T-cell (primary cell): ENCODE results near the gene TPRA1. TPM values are rescaled to one million over a fixed set of nuclear protein-coding genes. Genes with fewer than 3 reads are reported as not detected.

Source experiments
- ATAC-seq, 4 experiments: fragments of 200-7000 bp in 3 of 4; fragments of 150-1000 bp in 1 of 4; cut with Tn5 transposase; replicated peaks in 1 of 4; 1 replicate in 3 of 4; 2 replicates in 1 of 4; pipeline ENCODE4 v1.10.0; 2021; ENCODE audit warnings: moderate library complexity in 3 of 4, mild to moderate bottlenecking in 2 of 4, moderate number of reproducible peaks in 1 of 4
- CTCF ChIA-PET, 2 donors: fragments of 300-600 bp; sonication (Branson Sonifier 250); formaldehyde crosslinking; loops; one replicate each; lab custom pipeline; 2022; ENCODE audit warnings: antibody characterized with exemption in 2 of 2; lab: Charles Lee
- POLR2A ChIA-PET, 2 donors: fragments of 300-600 bp; sonication (Branson Sonifier 250); formaldehyde crosslinking; loops; one replicate each; lab custom pipeline; 2022; ENCODE audit warnings: antibody characterized with exemption in 2 of 2; lab: Charles Lee
- DNase-seq, 35 experiments: peaks; one replicate each; pipeline versions ENCODE4 v3.0.0 to v3.0.0-alpha.2; 2013 to 2023
- H3K27ac ChIP-seq: one replicate; pipeline ENCODE4 v1.5.1; 2013; ENCODE audit warnings: low read length
- H3K27me3 ChIP-seq, 2 experiments: replicated peaks in 1 of 2; 1 replicate in 1 of 2; 2 replicates in 1 of 2; pipeline versions ENCODE4 v1.6.1 to v1.7.0; 2013; ENCODE audit warnings: low read length in 1 of 2, mixed read lengths in 1 of 2; ENCODE audit not compliant: control insufficient read depth in 2 of 2, insufficient read depth in 2 of 2; ENCODE audit errors: extremely low read depth in 1 of 2
- H3K36me3 ChIP-seq, 2 donors: 1 replicate in 1 of 2; 2 replicates in 1 of 2; pipeline versions ENCODE4 v1.6.1 to v1.7.0; 2013; ENCODE audit warnings: low read length in 1 of 2; ENCODE audit not compliant: control insufficient read depth in 2 of 2, insufficient read depth in 1 of 2; ENCODE audit errors: extremely low read depth in 1 of 2
- H3K4me1 ChIP-seq, 2 experiments: 1 replicate in 1 of 2; 2 replicates in 1 of 2; pipeline versions ENCODE4 v1.6.1 to v1.7.0; 2013; ENCODE audit warnings: low read length in 2 of 2, mixed read lengths in 1 of 2; ENCODE audit not compliant: insufficient read depth in 2 of 2, control insufficient read depth in 1 of 2; ENCODE audit errors: extremely low read depth in 1 of 2
- H3K4me3 ChIP-seq, 2 donors: 1 replicate in 1 of 2; 2 replicates in 1 of 2; pipeline versions ENCODE4 v1.5.1 to v1.7.0; 2013; ENCODE audit warnings: mild to moderate bottlenecking in 2 of 2, low read length in 1 of 2, moderate library complexity in 1 of 2; ENCODE audit not compliant: control insufficient read depth in 1 of 2; ENCODE audit errors: extremely low read depth in 1 of 2
- H3K9me3 ChIP-seq: 2 replicates; pipeline ENCODE4 v1.7.0; 2013
- H3K27ac Mint-ChIP-seq, 2 donors: one replicate each; pipeline ENCODE4 v1.8.0; 2020 to 2021; ENCODE audit warnings: mild to moderate bottlenecking in 2 of 2, mixed read lengths in 2 of 2
- H3K27me3 Mint-ChIP-seq, 2 donors: one replicate each; pipeline ENCODE4 v1.8.0; 2021 to 2022; ENCODE audit warnings: mixed read lengths in 2 of 2
- H3K36me3 Mint-ChIP-seq: one replicate; pipeline ENCODE4 v1.8.0; 2021; ENCODE audit warnings: mixed read lengths
- H3K4me1 Mint-ChIP-seq, 3 donors: one replicate each; pipeline ENCODE4 v1.8.0; 2020 to 2022; ENCODE audit warnings: mixed read lengths in 3 of 3, mild to moderate bottlenecking in 1 of 3
- H3K4me3 Mint-ChIP-seq, 3 donors: one replicate each; pipeline ENCODE4 v1.8.0; 2020 to 2022; ENCODE audit warnings: mild to moderate bottlenecking in 3 of 3, mixed read lengths in 3 of 3, moderate library complexity in 3 of 3
- H3K9me3 Mint-ChIP-seq, 3 donors: one replicate each; pipeline ENCODE4 v1.8.0; 2020 to 2022; ENCODE audit warnings: mixed read lengths in 3 of 3
- WGBS: methylation state at CpG from one replicate; pipeline ENCODE4 v1.1.5; 2013; ENCODE audit warnings: missing lambda C conversion rate; ENCODE audit not compliant: insufficient coverage; 5-methylcytosine and 5-hydroxymethylcytosine counted together
- total RNA-seq, 35 experiments: library from RNA in 6 of 35; stranded (reverse) in 6 of 35; fragments of 120-200 nt in 1 of 35; gene quantifications; one replicate each; pipeline versions ENCODE4 v1.2.1 to v1.2.4 and lab custom pipeline; 2013 to 2026

The TPRA1 gene
- total RNA-seq, 5 donors from 2014 or later (not counting 1 experiment from before 2014, with no cell fraction given) = 17.1 to 38.4 (median 34.6) TPM

GRCh38 chr3:127616836-127617605 lies 26.5 kb upstream of the TPRA1 start:
- Histone ChIP-seq H3K4me3 (no peak overlapping the region), H3K36me3 (peaks cover 16 to 19% of the 10 kb centered on the region in 2 donors), H3K27ac (no peak overlapping the region), H3K27me3 (no peaks in the 10 kb centered on the region), H3K9me3 (no peaks in the 10 kb centered on the region), H3K4me1 (no peaks in the 10 kb centered on the region)
- Mint-ChIP-seq H3K4me1 (no peaks in the 10 kb centered on the region), H3K27ac (no peak overlapping the region), H3K36me3 (peaks cover 56% of the 10 kb centered on the region), H3K4me3 (no peak overlapping the region), H3K27me3 (no peaks in the 10 kb centered on the region), H3K9me3 (no peaks in the 10 kb centered on the region)
- DNase-seq = no peak
- WGBS = 97% methylated on average over 24 of the region's 26 CpGs
- POLR2A ChIA-PET = no interaction called here
- CTCF ChIA-PET = no interaction called here
- ATAC-seq = no peak

GRCh38 chr3:127615631-127616305 lies 25.2 kb upstream of the TPRA1 start:
- ChIA-PET POLR2A (no interaction called here), CTCF (no interaction called here)
- ATAC-seq (no peak), DNase-seq (no peak)
- Mint-ChIP-seq H3K27me3 (no peaks in the 10 kb centered on the region), H3K4me1 (no peaks in the 10 kb centered on the region), H3K27ac (no peak overlapping the region), H3K36me3 (peaks cover 46% of the 10 kb centered on the region), H3K4me3 (no peak overlapping the region), H3K9me3 (no peaks in the 10 kb centered on the region)
- H3K4me1 ChIP-seq = no peaks in the 10 kb centered on the region
- H3K27me3 ChIP-seq = no peaks in the 10 kb centered on the region
- H3K27ac ChIP-seq = no peak overlapping the region
- WGBS = 100% methylated on average over 5 of the region's 6 CpGs
- H3K36me3 ChIP-seq = peaks cover 5 to 17% of the 10 kb centered on the region in 2 donors
- no peaks in the 10 kb centered on the region for H3K9me3 ChIP-seq
- H3K4me3 ChIP-seq = no peak overlapping the region

DNA sequence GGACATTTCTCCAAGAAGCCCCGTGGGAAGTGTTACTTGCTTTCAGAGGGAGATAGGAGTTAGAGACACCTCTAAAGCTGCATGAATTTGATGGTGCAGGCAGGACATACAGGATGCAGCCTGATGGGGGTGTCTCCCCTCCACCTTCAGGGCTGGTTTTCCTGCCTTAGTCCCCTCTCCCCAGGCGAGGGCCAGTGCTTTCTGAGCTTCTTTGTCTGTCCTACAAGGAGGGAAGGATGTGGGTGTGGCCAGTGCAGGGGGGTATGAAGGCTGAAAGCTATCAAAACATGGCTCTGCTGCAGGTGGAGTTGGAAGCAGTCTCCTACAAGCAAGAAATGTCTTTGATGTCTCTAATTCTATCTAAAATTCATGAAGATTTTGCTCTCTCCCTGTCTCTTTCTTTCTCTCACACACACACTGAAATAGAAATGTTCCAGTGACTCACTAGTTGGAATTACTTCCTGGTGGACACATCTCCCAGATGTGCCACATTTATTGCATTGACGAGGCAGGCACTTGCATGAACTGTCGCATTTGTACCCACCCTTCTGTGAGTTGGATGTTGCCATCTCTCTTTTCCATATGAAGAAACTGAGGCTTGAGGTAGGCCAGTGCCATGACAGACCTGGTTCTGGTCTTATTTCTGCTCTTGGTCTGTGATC lies 24.5 kb upstream of the TPRA1 start:
- no peaks in the 10 kb centered on the region for H3K4me1 Mint-ChIP-seq
- H3K4me3 Mint-ChIP-seq = no peak overlapping the region
- no peak overlapping the region for H3K27ac ChIP-seq
- H3K9me3 ChIP-seq = no peaks in the 10 kb centered on the region
- CTCF ChIA-PET = no interaction called here
- ATAC-seq = no peak
- no peak overlapping the region for H3K27ac Mint-ChIP-seq
- no peak overlapping the region for H3K4me3 ChIP-seq
- no peaks in the 10 kb centered on the region for H3K27me3 Mint-ChIP-seq
- POLR2A ChIA-PET = no interaction called here
- no peaks in the 10 kb centered on the region for H3K27me3 ChIP-seq
- 100% methylated on average over 2 of the region's 4 CpGs for WGBS
- peaks cover 3 to 20% of the 10 kb centered on the region in 2 donors for H3K36me3 ChIP-seq
- H3K4me1 ChIP-seq = no peaks in the 10 kb centered on the region
- H3K9me3 Mint-ChIP-seq = no peaks in the 10 kb centered on the region
- H3K36me3 Mint-ChIP-seq = peaks cover 50% of the 10 kb centered on the region
- DNase-seq = no peak

GRCh38 chr3:127613406-127613805 lies 22.9 kb upstream of the TPRA1 start:
- ATAC-seq (no peak), DNase-seq (no peak)
- no peaks in the 10 kb centered on the region for H3K9me3 ChIP-seq
- H3K27me3 Mint-ChIP-seq = no peaks in the 10 kb centered on the region
- H3K4me3 Mint-ChIP-seq = no peak overlapping the region
- H3K36me3 Mint-ChIP-seq = peaks cover 51% of the 10 kb centered on the region
- H3K27ac Mint-ChIP-seq = no peak overlapping the region
- H3K4me1 ChIP-seq = no peaks in the 10 kb centered on the region
- H3K27ac ChIP-seq = no peak overlapping the region
- ChIA-PET POLR2A (no interaction called here), CTCF (no interaction called here)
- H3K4me1 Mint-ChIP-seq = no peaks in the 10 kb centered on the region
- H3K27me3 ChIP-seq = no peaks in the 10 kb centered on the region
- H3K36me3 ChIP-seq = peaks cover 3 to 27% of the 10 kb centered on the region in 2 donors
- H3K9me3 Mint-ChIP-seq = no peaks in the 10 kb centered on the region
- no peak overlapping the region for H3K4me3 ChIP-seq

GRCh38 chr3:127612966-127613365 lies 22.4 kb upstream of the TPRA1 start:
- H3K4me1 Mint-ChIP-seq = no peaks in the 10 kb centered on the region
- H3K4me3 Mint-ChIP-seq = no peak overlapping the region
- no peak for ATAC-seq
- H3K4me3 ChIP-seq = no peak overlapping the region
- H3K27me3 ChIP-seq = no peaks in the 10 kb centered on the region
- peaks cover 0 to 27% of the 10 kb centered on the region in 2 donors for H3K36me3 ChIP-seq
- no peak for DNase-seq
- peaks cover 51% of the 10 kb centered on the region for H3K36me3 Mint-ChIP-seq
- no peak overlapping the region for H3K27ac ChIP-seq
- no peak overlapping the region for H3K27ac Mint-ChIP-seq
- no peaks in the 10 kb centered on the region for H3K4me1 ChIP-seq
- POLR2A ChIA-PET = no interaction called here
- no peaks in the 10 kb centered on the region for H3K9me3 ChIP-seq
- H3K27me3 Mint-ChIP-seq = no peaks in the 10 kb centered on the region
- 90% methylated on average over 3 of the region's 6 CpGs for WGBS
- no peaks in the 10 kb centered on the region for H3K9me3 Mint-ChIP-seq
- CTCF ChIA-PET = no interaction called here

GRCh38 chr3:127611251-127611650 lies 20.7 kb upstream of the TPRA1 start:
- H3K4me3 Mint-ChIP-seq = no peak overlapping the region
- POLR2A ChIA-PET = no interaction called here
- H3K36me3 ChIP-seq = peaks cover 6 to 28% of the 10 kb centered on the region in 2 donors

More at GRCh38 chr3:127611251-127611650, 20.7 kb upstream of the TPRA1 start:
- no peaks in the 10 kb centered on the region for H3K9me3 ChIP-seq
- Mint-ChIP-seq H3K36me3 (peaks cover 52% of the 10 kb centered on the region), H3K4me1 (no peaks in the 10 kb centered on the region), H3K9me3 (no peaks in the 10 kb centered on the region), H3K27me3 (no peaks in the 10 kb centered on the region), H3K27ac (no peak overlapping the region)
- no peak overlapping the region for H3K4me3 ChIP-seq
- CTCF ChIA-PET = interaction anchor here in 1 of 2 donors (1.0 kb wide), 1 partner anchor 37 kb away, joined by 5 read pairs; no protein-coding TSS in a partner anchor
- DNase-seq (no peak), ATAC-seq (no peak)
- no peaks in the 10 kb centered on the region for H3K4me1 ChIP-seq
- no peaks in the 10 kb centered on the region for H3K27me3 ChIP-seq
- H3K27ac ChIP-seq = no peak overlapping the region
- 100% methylated on average over 5 of the region's 8 CpGs for WGBS
